Measurements from ENCODE around the gene CDC42BPB. TPM values are rescaled to one million over a fixed set of nuclear protein-coding genes. Genes with fewer than 3 reads are reported as not detected.

The CDC42BPB gene
- total RNA-seq, 4 donors from 2014 or later: 90.7 to 153 (median 101) TPM

GRCh38 chr14:102991376-102991775 lies 66.0 kb downstream of the CDC42BPB start:
- peaks cover 10 to 11% of the 10 kb centered on the region in 2 donors for H3K36me3 ChIP-seq
- no peak for DNase-seq
- no peak overlapping the region for H3K27ac ChIP-seq
- no peaks in the 10 kb centered on the region for H3K4me1 ChIP-seq
- H3K9me3 ChIP-seq: no peaks in the 10 kb centered on the region
- intact Hi-C loops (cut with DNase I): no loop called here
- TF ChIP-seq POLR2A (IDR thresholded peaks at IDR 0.05) (no peak), CTCF (IDR thresholded peaks at IDR 0.05) (no peak)
- no peak overlapping the region for H3K4me3 ChIP-seq (replicated peaks in 1 of 3)
- WGBS, 2 donors: 93 to 96% methylated on average over 3 of the region's 3 CpGs
- no peaks in the 10 kb centered on the region for H3K27me3 ChIP-seq

GRCh38 chr14:102988054-102988453 lies 69.3 kb downstream of the CDC42BPB start:
- no peaks in the 10 kb centered on the region for H3K27me3 ChIP-seq
- H3K27ac ChIP-seq: no peak overlapping the region
- intact Hi-C loops (cut with DNase I): no loop called here
- 97 to 100% methylated on average over 1 of the region's 1 CpG for whole genome bisulfite sequencing, 2 donors
- H3K9me3 ChIP-seq: no peaks in the 10 kb centered on the region
- no peaks in the 10 kb centered on the region for H3K4me1 ChIP-seq
- DNase-seq: no peak
- peaks cover 17 to 18% of the 10 kb centered on the region in 2 donors for H3K36me3 ChIP-seq
- no peak overlapping the region for H3K4me3 ChIP-seq (replicated peaks in 1 of 3)
- TF ChIP-seq CTCF (IDR thresholded peaks at IDR 0.05) (no peak), POLR2A (IDR thresholded peaks at IDR 0.05) (no peak)

DNA sequence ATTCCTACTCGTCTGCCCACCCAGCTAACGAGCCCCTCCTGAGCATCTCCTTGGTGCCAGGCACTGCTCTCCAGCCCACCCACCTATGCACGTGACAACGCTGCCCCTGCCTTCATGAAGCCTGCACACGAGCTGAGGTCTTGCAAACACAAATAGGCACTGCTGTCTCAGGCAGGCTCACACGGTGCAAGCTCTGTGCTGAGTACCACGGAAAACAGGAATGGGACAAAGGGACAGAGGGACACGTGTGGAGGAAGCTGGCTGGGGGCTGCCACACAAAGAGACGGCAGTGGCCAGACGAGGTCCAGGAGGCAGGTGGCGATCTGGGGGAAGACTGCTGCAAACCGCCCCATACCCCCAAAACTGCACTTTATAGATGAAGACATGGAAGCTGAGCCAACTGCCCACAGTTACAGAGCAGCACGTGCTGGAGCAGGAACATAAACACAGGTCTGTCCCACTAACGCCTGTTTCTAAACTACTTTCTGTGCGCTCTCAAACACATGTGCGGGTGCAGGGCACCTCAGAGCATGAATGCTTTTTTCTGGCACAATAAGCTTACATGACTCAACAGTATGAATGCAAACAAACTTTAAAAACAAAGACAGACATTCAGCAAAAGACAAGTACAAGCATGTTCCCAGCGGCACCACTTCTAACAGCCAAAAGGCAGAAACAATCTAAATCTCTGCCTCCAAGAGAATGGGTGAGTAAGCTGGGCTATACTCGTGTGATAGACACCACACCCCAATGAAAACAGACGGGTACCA lies 70.4 kb downstream of the CDC42BPB start:
- TF ChIP-seq CTCF (IDR thresholded peaks at IDR 0.05) (no peak), POLR2A (IDR thresholded peaks at IDR 0.05) (no peak)
- intact Hi-C loops (cut with DNase I): no loop called here
- Histone ChIP-seq H3K9me3 (no peaks in the 10 kb centered on the region), H3K27ac (no peak overlapping the region), H3K36me3 (peaks cover 16 to 18% of the 10 kb centered on the region in 2 donors), H3K4me1 (no peaks in the 10 kb centered on the region), H3K4me3 (replicated peaks in 1 of 3) (no peak overlapping the region), H3K27me3 (no peaks in the 10 kb centered on the region)
- no peak for DNase-seq
- 92 to 94% methylated on average over 19 of the region's 19 CpGs for WGBS, 2 donors

- Histone ChIP-seq H3K27me3 (no peaks in the 10 kb centered on the region), H3K4me3 (replicated peaks in 1 of 3) (no peak overlapping the region), H3K9me3 (no peaks in the 10 kb centered on the region), H3K4me1 (no peaks in the 10 kb centered on the region), H3K36me3 (peaks cover 18 to 20% of the 10 kb centered on the region in 2 donors), H3K27ac (no peak overlapping the region)
- no peak for DNase-seq
- WGBS, 2 donors: 71 to 85% methylated on average over 8 to 10 of the region's 10 CpGs
- intact Hi-C loops (cut with DNase I): no loop called here
- TF ChIP-seq CTCF (IDR thresholded peaks at IDR 0.05) (no peak), POLR2A (IDR thresholded peaks at IDR 0.05) (no peak)
Measured at GRCh38 chr14:102985665-102986064, 71.7 kb downstream of the CDC42BPB start.

- no peak for TF ChIP-seq POLR2A (IDR thresholded peaks at IDR 0.05)
- TF ChIP-seq CTCF (IDR thresholded peaks at IDR 0.05): no peak
- Histone ChIP-seq H3K4me1 (no peaks in the 10 kb centered on the region), H3K27me3 (no peaks in the 10 kb centered on the region), H3K36me3 (peaks cover 24 to 31% of the 10 kb centered on the region in 2 donors), H3K4me3 (replicated peaks in 1 of 3) (no peak overlapping the region), H3K9me3 (no peaks in the 10 kb centered on the region), H3K27ac (no peak overlapping the region)
- no peak for DNase-seq
- intact Hi-C loops (cut with DNase I): no loop called here
- WGBS, 2 donors: 89 to 91% methylated on average over 18 to 19 of the region's 19 CpGs
Measured at GRCh38 chr14:102984336-102985102, 72.8 kb downstream of the CDC42BPB start.
